ENCODE measurements around the gene FANK1.

FANK1 gene

DNA sequence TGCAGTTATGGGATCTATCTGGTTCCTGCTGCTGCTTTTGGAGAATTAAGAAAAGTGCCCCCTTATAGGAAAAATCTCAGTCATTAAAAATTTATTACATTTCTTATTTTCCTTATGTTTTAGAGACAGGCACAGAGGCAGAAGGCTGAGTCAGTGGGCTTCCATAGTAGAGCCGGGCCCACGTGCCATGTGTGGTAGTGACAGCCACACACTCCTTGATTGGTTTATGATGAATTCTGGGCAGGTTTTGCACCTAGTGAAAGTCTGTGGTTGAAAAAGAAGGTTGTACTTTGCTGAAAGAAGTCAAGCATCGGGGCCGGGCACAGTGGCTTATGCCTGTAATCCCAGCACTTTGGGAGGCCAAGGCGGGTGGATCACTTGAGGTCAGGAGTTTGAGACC is 109.9 kb downstream of the FANK1 start:
- TF ChIP-seq, protein P1, sequence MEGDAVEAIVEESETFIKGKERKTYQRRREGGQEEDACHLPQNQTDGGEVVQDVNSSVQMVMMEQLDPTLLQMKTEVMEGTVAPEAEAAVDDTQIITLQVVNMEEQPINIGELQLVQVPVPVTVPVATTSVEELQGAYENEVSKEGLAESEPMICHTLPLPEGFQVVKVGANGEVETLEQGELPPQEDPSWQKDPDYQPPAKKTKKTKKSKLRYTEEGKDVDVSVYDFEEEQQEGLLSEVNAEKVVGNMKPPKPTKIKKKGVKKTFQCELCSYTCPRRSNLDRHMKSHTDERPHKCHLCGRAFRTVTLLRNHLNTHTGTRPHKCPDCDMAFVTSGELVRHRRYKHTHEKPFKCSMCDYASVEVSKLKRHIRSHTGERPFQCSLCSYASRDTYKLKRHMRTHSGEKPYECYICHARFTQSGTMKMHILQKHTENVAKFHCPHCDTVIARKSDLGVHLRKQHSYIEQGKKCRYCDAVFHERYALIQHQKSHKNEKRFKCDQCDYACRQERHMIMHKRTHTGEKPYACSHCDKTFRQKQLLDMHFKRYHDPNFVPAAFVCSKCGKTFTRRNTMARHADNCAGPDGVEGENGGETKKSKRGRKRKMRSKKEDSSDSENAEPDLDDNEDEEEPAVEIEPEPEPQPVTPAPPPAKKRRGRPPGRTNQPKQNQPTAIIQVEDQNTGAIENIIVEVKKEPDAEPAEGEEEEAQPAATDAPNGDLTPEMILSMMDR (IDR thresholded peaks at IDR 0.05): no peak
- no peak overlapping the region for H3K4me3 ChIP-seq
- no peak overlapping the region for H3K27ac ChIP-seq
- no peak for DNase-seq (ENCODE audit: low spot score)

DNA sequence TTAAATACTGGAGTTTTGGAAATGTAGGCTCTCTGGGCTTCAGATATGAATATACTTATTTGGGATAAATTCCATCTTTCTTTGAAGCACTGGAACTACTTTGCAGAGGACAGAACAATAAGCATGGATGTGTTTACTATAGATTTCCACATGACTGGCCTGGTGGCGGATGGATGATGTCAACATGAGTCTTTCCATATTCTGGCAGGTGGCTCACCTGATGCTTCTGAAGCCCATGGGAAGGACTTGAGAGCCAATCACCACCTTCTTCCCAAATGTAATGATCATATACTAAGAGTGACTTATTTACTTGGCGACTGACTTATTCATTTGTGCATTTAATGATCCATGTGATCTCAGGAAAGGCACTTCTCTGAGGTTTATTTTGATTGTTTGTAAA is 110.5 kb downstream of the FANK1 start:
- no peak for DNase-seq (ENCODE audit: low spot score)
- Histone ChIP-seq H3K4me3 (no peak overlapping the region), H3K27ac (no peak overlapping the region)
- TF ChIP-seq, protein P1 (IDR thresholded peaks at IDR 0.05): no peak

DNA sequence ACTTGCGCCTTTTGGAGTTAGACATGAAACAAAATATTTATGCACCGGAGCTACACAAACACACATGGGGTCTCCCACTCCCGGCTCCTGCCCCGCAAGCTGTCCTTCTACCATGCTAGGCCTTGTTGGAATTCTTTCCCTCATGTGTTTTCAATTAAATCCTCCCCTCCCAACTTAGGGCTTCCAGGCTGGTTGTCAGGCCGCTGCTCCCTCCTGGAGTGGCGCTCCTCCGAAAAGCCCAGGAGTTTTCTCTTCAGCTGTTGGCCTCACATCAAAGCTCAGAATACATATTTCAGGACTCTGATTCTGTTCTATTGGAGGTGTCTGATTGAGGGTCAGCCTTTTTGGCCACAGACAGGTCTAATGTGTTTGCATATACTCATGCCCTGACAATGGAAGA is 113.3 kb downstream of the FANK1 start:
- H3K27ac ChIP-seq: no peak overlapping the region
- TF ChIP-seq, protein P1 (IDR thresholded peaks at IDR 0.05): no peak
- no peak overlapping the region for H3K4me3 ChIP-seq
- DNase-seq (ENCODE audit: low spot score): no peak

DNA sequence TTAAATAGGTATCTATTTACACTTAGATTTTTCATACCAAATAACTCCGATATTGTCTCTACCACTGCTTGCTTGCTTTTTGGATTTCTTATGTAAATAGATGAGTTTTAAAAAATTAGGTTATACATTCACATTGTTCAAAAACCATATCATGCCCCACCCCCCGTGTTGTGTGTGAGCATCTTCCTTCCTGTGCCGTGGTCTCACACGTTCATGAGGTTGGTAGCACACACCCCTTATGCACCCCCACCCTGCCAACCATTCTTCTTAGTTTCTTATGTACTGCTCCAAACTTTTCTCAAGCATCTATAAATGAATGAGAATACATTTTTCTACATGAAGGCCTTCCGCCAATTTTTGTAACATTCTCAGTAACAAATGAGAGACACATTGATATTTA is 115.6 kb downstream of the FANK1 start:
- no peak overlapping the region for H3K27ac ChIP-seq
- TF ChIP-seq, protein P1 (IDR thresholded peaks at IDR 0.05): no peak
- DNase-seq (ENCODE audit: low spot score): no peak

DNA sequence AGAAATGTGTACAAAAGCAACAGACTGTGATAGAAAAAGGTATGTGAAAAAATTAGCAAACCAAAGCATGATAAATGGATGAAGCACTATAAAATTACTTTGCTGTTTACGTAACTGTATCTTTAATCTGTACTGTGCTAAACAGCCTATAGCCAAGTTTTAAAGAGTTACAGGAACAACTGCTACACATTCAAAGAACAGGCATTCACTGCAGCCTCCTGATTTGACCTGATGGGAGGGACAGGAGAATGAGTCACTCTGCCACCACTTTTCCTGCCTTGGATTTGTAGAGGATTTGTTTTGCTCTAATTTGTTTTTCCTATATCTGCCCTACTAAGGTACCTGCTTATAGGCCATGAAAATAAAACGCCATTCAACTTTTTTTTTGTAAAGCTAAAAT is 116.1 kb downstream of the FANK1 start:
- TF ChIP-seq, protein P1 (IDR thresholded peaks at IDR 0.05): no peak
- Histone ChIP-seq H3K27ac (no peak overlapping the region), H3K4me3 (no peak overlapping the region)
- no peak for DNase-seq (ENCODE audit: low spot score)

More for the DNA sequence above, 115.6 kb downstream of the FANK1 start:
- no peak overlapping the region for H3K4me3 ChIP-seq

DNA sequence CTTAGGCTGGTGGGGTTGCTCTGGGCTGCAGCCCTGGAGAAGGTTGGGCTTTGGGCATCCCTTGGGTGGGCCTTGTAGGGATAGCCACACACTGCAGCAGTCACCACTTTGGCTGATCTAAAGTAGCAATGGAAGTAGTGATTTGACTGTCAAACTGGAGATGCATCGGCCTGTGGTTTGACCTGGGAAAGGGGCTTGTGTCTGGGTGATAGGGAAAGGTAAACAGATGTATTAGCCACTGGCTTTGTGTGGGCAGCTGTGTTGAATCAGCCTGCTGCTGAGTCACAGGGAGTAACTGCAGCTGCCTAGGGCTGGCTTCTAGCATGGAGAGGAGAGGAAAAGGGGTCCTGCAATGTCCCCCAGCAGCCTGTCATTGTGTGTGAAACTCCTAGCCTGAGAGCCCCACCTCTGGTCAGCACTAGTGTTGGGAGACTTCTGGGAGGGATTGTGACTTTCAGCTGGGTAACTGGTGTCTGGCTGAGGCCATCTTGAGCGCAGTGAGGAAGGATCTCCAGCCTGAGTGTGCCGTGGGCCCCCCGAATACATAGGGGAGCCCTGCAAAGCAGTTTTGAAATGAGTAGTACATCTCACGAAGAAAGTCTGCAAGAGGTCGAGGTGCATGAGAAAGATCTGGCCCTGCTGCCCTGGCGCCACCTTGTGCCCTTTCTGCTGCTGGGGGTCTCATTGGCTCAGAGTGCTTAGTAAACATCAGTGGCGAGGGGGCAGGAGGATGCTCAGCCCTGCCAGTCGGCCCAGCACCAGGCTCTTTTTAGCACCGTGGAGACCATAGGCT is 117.3 kb downstream of the FANK1 start:
- no peak for DNase-seq (ENCODE audit: low spot score)
- TF ChIP-seq, protein P1 (IDR thresholded peaks at IDR 0.05): no peak
- H3K4me3 ChIP-seq: no peak overlapping the region
- no peak overlapping the region for H3K27ac ChIP-seq

DNA sequence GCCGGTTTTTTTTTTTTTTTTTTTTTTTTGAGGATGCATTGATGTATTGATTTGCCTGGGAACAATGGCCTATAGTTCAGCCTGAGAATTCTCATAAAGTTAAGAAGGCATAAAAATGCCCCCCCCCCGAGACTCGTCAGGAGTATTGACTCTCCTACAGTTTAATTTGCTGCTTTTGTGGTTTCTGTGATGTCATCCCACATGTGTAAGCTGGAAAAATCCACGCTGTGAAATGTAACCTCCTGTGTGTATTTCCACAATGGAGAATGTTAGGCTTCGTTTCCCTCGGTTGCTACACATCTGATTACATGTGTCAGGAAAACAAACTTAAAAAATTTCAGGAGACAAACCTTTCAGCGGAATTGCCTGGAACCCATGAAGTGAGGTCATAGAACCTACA is 117.9 kb downstream of the FANK1 start:
- no peak for DNase-seq (ENCODE audit: low spot score)
- Histone ChIP-seq H3K27ac (no peak overlapping the region), H3K4me3 (no peak overlapping the region)
- TF ChIP-seq, protein P1 (IDR thresholded peaks at IDR 0.05): no peak
